Sigmoid colon (tissue), 7 donors: ENCODE data around the gene TAF1B. TPM values are rescaled to one million over a fixed set of nuclear protein-coding genes. Genes with fewer than 3 reads are reported as not detected.

Experiments
- DNase-seq: peaks from one replicate; pipeline ENCODE4 v3.0.0-alpha.2; 2019
- H3K27ac ChIP-seq, 4 donors: fragments of 200-600 bp; sonication (generic); one replicate each; pipeline ENCODE4 v1.5.1; 2016 to 2019; ENCODE audit warnings: mild to moderate bottlenecking in 1 of 4
- H3K27me3 ChIP-seq, 3 donors: fragments of 200-600 bp; sonication (generic); one replicate each; pipeline ENCODE4 v1.5.1; 2019; ENCODE audit warnings: mild to moderate bottlenecking in 1 of 3
- H3K36me3 ChIP-seq, 4 donors: fragments of 200-600 bp; sonication (generic); one replicate each; pipeline ENCODE4 v1.5.1; 2016 to 2019
- H3K4me1 ChIP-seq, 4 donors: fragments of 200-600 bp; sonication (generic); one replicate each; pipeline ENCODE4 v1.5.1; 2017 to 2019
- H3K4me3 ChIP-seq, 4 donors: fragments of 200-600 bp; sonication (generic); one replicate each; pipeline ENCODE4 v1.5.1; 2017 to 2019; ENCODE audit warnings: mild to moderate bottlenecking in 2 of 4, moderate library complexity in 1 of 4
- H3K9me3 ChIP-seq, 4 donors: fragments of 200-600 bp in 3 of 4; sonication (generic) in 3 of 4; one replicate each; pipeline versions ENCODE4 v1.5.1 to v1.6.1; 2013 to 2019
- EP300 ChIP-seq, 4 donors: sonication (generic); formaldehyde crosslinking; IDR thresholded peaks; one replicate each; pipeline ENCODE4 v1.6.1; 2017; ENCODE audit warnings: antibody characterized with exemption in 4 of 4
- POLR2A ChIP-seq, 2 donors: fragments of 450-650 bp; IDR thresholded peaks; one replicate each; pipeline ENCODE4 v1.6.1; 2016; ENCODE audit warnings: antibody characterized with exemption in 2 of 2, mild to moderate bottlenecking in 2 of 2, moderate library complexity in 2 of 2
- POLR2AphosphoS5 ChIP-seq, 4 donors: sonication (generic); formaldehyde crosslinking; IDR thresholded peaks; one replicate each; pipeline ENCODE4 v1.6.1; 2017; ENCODE audit warnings: antibody characterized with exemption in 4 of 4
- WGBS, 2 donors: extraction: QIAGEN DNeasy Blood & Tissue Kit; methylation state at CpG; one replicate each; pipeline ENCODE4 v1.1.7; 2013; 5-methylcytosine and 5-hydroxymethylcytosine counted together
- intact Hi-C: fragments of 100-400 bp; cut with DNase I; formaldehyde crosslinking; loops from one replicate; pipeline ENCODE4 v1.15.1; 2023
- polyA plus RNA-seq, 3 donors: library from polyadenylated mRNA; stranded (reverse); fragments of 200-250 nt; gene quantifications; one replicate each; pipeline ENCODE4 v1.2.3, GENCODE V29; 2013
- total RNA-seq, 4 donors: library from RNA; depleted of rRNA; stranded (reverse); fragments of >200 nt; gene quantifications; one replicate each; pipeline ENCODE4 v1.1.0, GENCODE V29; 2016
- TF ChIP-seq, protein P1 (sequence below), 4 experiments: fragments of 450-650 bp in 3 of 4; fragments of 200-600 bp in 1 of 4; IDR thresholded peaks; one replicate each; pipeline ENCODE4 v1.5.1; 2016 to 2019; ENCODE audit warnings: antibody characterized with exemption in 4 of 4, mild to moderate bottlenecking in 3 of 4, moderate library complexity in 2 of 4
- donor health status: healthy with polysubstance abuse.
- donor health status: Bipolar disorder and iron deficiency.
- donor health status: healthy.

Gene TAF1B
- total and polyA plus RNA-seq, 7 donors = 2.3 to 19.8 (median 11.4) TPM

DNA sequence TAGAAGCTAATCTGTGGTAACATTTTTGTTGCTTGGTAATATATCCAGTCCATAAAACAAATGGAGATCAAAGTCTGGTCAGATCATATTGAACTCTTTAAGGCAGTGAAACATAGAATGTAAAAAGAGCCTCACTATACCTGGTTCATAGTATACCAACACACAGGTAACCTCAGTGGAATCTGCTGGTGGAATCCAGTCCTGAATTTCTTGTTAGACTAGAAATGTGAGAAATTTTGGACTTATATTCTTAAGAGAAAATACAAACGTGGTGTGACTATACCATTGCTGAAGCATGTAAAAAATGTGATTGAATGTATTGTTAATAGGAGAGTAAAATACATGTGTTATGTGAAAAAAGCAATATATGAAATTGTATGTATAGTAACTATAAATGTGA is 62.1 kb downstream of the TAF1B start:
- Histone ChIP-seq H3K27ac (no peak overlapping the region), H3K9me3 (no peaks in the 10 kb centered on the region), H3K4me3 (no peak overlapping the region), H3K4me1 (no peaks in the 10 kb centered on the region), H3K27me3 (no peaks in the 10 kb centered on the region), H3K36me3 (peaks cover 0 to 11% (median 0%) of the 10 kb centered on the region in 4 donors)
- intact Hi-C loops = no loop called here
- TF ChIP-seq EP300 (IDR thresholded peaks at IDR 0.05) = no peak
- no peak for DNase-seq
- WGBS, 2 donors = 24 to 69% methylated on average over 1 of the region's 1 CpG

DNA sequence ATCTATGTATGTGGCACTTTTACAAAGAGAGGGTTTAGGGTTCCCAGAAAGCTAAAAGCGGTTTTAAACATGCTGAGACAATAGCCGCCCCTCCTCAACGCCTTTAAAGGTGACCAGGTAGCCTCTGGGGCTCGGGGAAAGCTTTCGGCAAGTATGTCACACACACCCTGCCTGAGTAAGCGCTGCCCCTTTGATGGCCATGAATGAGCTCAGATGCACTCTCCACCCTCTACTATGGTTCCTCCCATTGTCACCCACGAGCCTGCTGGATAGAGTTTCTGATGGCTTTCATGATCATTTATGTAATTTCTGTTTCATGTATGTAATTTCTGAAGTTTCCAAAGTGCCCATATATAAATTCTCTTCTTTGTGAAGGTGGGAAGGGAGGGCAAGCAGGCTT is 64.1 kb downstream of the TAF1B start:
- H3K27ac ChIP-seq = no peak overlapping the region
- TF ChIP-seq EP300 (IDR thresholded peaks at IDR 0.05) (no peak), POLR2AphosphoS5 (IDR thresholded peaks at IDR 0.05) (no peak), POLR2A (IDR thresholded peaks at IDR 0.05) (no peak)
- TF ChIP-seq, protein P1, sequence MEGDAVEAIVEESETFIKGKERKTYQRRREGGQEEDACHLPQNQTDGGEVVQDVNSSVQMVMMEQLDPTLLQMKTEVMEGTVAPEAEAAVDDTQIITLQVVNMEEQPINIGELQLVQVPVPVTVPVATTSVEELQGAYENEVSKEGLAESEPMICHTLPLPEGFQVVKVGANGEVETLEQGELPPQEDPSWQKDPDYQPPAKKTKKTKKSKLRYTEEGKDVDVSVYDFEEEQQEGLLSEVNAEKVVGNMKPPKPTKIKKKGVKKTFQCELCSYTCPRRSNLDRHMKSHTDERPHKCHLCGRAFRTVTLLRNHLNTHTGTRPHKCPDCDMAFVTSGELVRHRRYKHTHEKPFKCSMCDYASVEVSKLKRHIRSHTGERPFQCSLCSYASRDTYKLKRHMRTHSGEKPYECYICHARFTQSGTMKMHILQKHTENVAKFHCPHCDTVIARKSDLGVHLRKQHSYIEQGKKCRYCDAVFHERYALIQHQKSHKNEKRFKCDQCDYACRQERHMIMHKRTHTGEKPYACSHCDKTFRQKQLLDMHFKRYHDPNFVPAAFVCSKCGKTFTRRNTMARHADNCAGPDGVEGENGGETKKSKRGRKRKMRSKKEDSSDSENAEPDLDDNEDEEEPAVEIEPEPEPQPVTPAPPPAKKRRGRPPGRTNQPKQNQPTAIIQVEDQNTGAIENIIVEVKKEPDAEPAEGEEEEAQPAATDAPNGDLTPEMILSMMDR (IDR thresholded peaks at IDR 0.05) = no peak
- no peaks in the 10 kb centered on the region for H3K27me3 ChIP-seq
- no peak for DNase-seq
- no peaks in the 10 kb centered on the region for H3K9me3 ChIP-seq
- no peak overlapping the region for H3K4me3 ChIP-seq
- peaks cover 0 to 11% (median 0%) of the 10 kb centered on the region in 4 donors for H3K36me3 ChIP-seq
- 96 to 98% methylated on average over 7 of the region's 7 CpGs for WGBS, 2 donors
- intact Hi-C loops = no loop called here
- H3K4me1 ChIP-seq = no peaks in the 10 kb centered on the region

DNA sequence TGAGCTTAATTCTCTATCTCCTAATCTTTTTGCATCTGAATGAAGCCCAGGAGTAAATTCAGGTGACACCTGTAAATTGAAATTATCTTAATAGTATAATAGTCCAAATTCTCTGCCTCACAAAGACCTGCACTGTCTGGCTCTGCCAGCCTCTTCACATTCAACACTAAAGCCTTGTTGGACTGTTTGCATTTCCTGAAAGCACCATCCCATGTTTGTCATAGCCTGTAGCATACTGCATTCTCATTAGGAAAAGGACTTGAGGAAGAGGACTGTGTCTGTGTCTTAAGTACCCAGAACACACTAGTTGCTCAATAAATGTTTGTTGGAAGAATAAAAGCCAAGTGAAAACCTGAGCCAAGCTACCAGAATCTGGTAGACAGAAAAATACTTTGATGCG is 65.4 kb downstream of the TAF1B start:
- intact Hi-C loops = no loop called here
- no peak overlapping the region for H3K4me3 ChIP-seq
- no peaks in the 10 kb centered on the region for H3K4me1 ChIP-seq
- H3K27me3 ChIP-seq = no peaks in the 10 kb centered on the region
- 99 to 100% methylated on average over 1 of the region's 1 CpG for WGBS, 2 donors
- peaks cover 0 to 22% (median 0%) of the 10 kb centered on the region in 4 donors for H3K36me3 ChIP-seq
- no peak overlapping the region for H3K27ac ChIP-seq
- no peak for DNase-seq
- TF ChIP-seq, protein P1 (IDR thresholded peaks at IDR 0.05) = no peak
- no peak for TF ChIP-seq POLR2AphosphoS5 (IDR thresholded peaks at IDR 0.05)
- no peak for TF ChIP-seq EP300 (IDR thresholded peaks at IDR 0.05)
- no peak for TF ChIP-seq POLR2A (IDR thresholded peaks at IDR 0.05)
- no peaks in the 10 kb centered on the region for H3K9me3 ChIP-seq

DNA sequence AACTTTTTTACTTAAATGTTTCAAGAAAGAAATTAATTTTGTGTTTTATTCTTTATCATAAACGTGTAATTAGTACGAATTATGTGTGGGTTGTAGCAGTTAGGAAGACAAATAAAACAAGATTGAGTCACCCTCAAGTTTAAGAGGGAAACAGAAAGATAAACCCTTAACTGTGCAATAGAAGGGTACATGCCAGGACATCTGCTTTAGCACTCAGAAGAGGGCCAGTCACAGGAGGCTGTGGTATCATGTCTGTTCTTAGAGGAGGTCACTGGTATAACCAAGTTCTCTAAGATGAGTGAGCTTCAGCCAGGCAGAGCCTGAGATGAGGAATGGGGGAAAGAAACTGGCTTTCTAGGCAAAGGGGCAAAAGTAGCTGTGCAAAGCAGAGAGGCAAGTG is 65.8 kb downstream of the TAF1B start:
- WGBS, 2 donors = 84 to 86% methylated on average over 2 of the region's 2 CpGs
- TF ChIP-seq POLR2AphosphoS5 (IDR thresholded peaks at IDR 0.05) (no peak), EP300 (IDR thresholded peaks at IDR 0.05) (no peak), POLR2A (IDR thresholded peaks at IDR 0.05) (no peak)
- TF ChIP-seq, protein P1 (IDR thresholded peaks at IDR 0.05) = no peak
- no peak overlapping the region for H3K27ac ChIP-seq
- no peaks in the 10 kb centered on the region for H3K4me1 ChIP-seq
- intact Hi-C loops = no loop called here
- H3K27me3 ChIP-seq = no peaks in the 10 kb centered on the region
- H3K9me3 ChIP-seq = no peaks in the 10 kb centered on the region
- DNase-seq = no peak
- peaks cover 0 to 26% (median 0%) of the 10 kb centered on the region in 4 donors for H3K36me3 ChIP-seq
- no peak overlapping the region for H3K4me3 ChIP-seq

DNA sequence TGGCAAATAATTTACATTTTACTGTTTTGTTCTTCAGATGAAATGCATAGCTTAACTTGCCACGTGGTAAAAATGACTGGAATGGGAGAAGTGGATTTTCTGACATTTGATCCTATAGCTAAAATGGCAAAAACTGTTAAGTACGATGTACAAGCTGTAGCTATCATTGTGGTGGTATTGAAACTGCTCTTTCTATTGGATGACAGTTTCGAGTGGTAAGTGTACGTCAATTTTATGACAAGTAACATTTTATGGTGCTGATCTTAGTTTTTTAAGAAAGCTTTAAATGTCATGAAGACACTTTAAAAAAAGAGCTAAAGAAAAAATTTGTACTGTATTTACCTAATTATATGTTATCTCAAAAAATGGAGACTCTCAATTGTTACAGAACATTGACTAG is 67.4 kb downstream of the TAF1B start:
- Histone ChIP-seq H3K27me3 (no peaks in the 10 kb centered on the region), H3K27ac (no peak overlapping the region), H3K36me3 (peaks cover 0 to 22% (median 2%) of the 10 kb centered on the region in 4 donors), H3K4me1 (no peaks in the 10 kb centered on the region), H3K9me3 (no peaks in the 10 kb centered on the region), H3K4me3 (no peak overlapping the region)
- TF ChIP-seq EP300 (IDR thresholded peaks at IDR 0.05) (no peak), POLR2AphosphoS5 (IDR thresholded peaks at IDR 0.05) (no peak), POLR2A (IDR thresholded peaks at IDR 0.05) (no peak)
- TF ChIP-seq, protein P1 (IDR thresholded peaks at IDR 0.05) = no peak
- DNase-seq = no peak
- intact Hi-C loops = no loop called here
- 68 to 80% methylated on average over 4 of the region's 4 CpGs for WGBS, 2 donors
